Measurements from ENCODE around the gene NPTXR. TPM values are rescaled to one million over a fixed set of nuclear protein-coding genes. Genes with fewer than 3 reads are reported as not detected.
"Not testable (repeated sequence)": the region's sequence is repeated elsewhere in the genome, so short reads cannot be mapped to it uniquely, and the experiment has no call there.

NPTXR gene
- total RNA-seq, 1 donor from 2014 or later, result 6.9 TPM

GRCh38 chr22:38861170-38861876 is 17.5 kb upstream of the NPTXR start:
- no peaks in the 10 kb centered on the region for H3K36me3 Mint-ChIP-seq
- H3K4me1 Mint-ChIP-seq (ENCODE audit: unreplicated experiment), result peaks cover 13% of the 10 kb centered on the region
- no peak overlapping the region for H3K4me3 Mint-ChIP-seq
- TF ChIP-seq CTCF (conservative IDR thresholded peaks at IDR 0.05), result peak; percentile 51
- H3K27ac Mint-ChIP-seq, result no peak overlapping the region
- DNase-seq (ENCODE audit: extremely low spot score, unreplicated experiment), result no peak
- no peaks in the 10 kb centered on the region for H3K9me3 Mint-ChIP-seq
- H3K27me3 Mint-ChIP-seq, result no peaks in the 10 kb centered on the region

GRCh38 chr22:38860283-38861169 is 16.7 kb upstream of the NPTXR start:
- H3K9me3 Mint-ChIP-seq, result no peaks in the 10 kb centered on the region
- H3K4me1 Mint-ChIP-seq (ENCODE audit: unreplicated experiment), result peaks cover 11% of the 10 kb centered on the region
- no peak overlapping the region for H3K27ac Mint-ChIP-seq
- H3K4me3 Mint-ChIP-seq, result no peak overlapping the region
- H3K27me3 Mint-ChIP-seq, result no peaks in the 10 kb centered on the region
- no peak for DNase-seq (ENCODE audit: extremely low spot score, unreplicated experiment)
- H3K36me3 Mint-ChIP-seq, result no peaks in the 10 kb centered on the region
- no peak for TF ChIP-seq CTCF (conservative IDR thresholded peaks at IDR 0.05)

GRCh38 chr22:38859581-38860282 is 15.9 kb upstream of the NPTXR start:
- H3K36me3 Mint-ChIP-seq, result no peaks in the 10 kb centered on the region

GRCh38 chr22:38858492-38858891 is 14.7 kb upstream of the NPTXR start:
- Mint-ChIP-seq H3K36me3 (no peaks in the 10 kb centered on the region), H3K9me3 (no peaks in the 10 kb centered on the region), H3K27ac (no peak overlapping the region), H3K27me3 (peaks cover 4% of the 10 kb centered on the region), H3K4me3 (no peak overlapping the region), H3K4me1 (ENCODE audit: unreplicated experiment) (peaks cover 8% of the 10 kb centered on the region)
- DNase-seq (ENCODE audit: extremely low spot score, unreplicated experiment), result no peak
- TF ChIP-seq CTCF (conservative IDR thresholded peaks at IDR 0.05), result no peak

More at GRCh38 chr22:38859581-38860282, 15.9 kb upstream of the NPTXR start:
- DNase-seq (ENCODE audit: extremely low spot score, unreplicated experiment), result no peak
- no peak overlapping the region for H3K27ac Mint-ChIP-seq
- H3K27me3 Mint-ChIP-seq, result no peaks in the 10 kb centered on the region
- H3K4me3 Mint-ChIP-seq, result no peak overlapping the region
- H3K9me3 Mint-ChIP-seq, result no peaks in the 10 kb centered on the region
- no peak for TF ChIP-seq CTCF (conservative IDR thresholded peaks at IDR 0.05)
- H3K4me1 Mint-ChIP-seq (ENCODE audit: unreplicated experiment), result peaks cover 10% of the 10 kb centered on the region

GRCh38 chr22:38854476-38854875 is 10.6 kb upstream of the NPTXR start:
- H3K9me3 Mint-ChIP-seq; H3K27ac Mint-ChIP-seq; H3K4me3 Mint-ChIP-seq; H3K36me3 Mint-ChIP-seq; DNase-seq (ENCODE audit: extremely low spot score, unreplicated experiment); H3K4me1 Mint-ChIP-seq (ENCODE audit: unreplicated experiment): not testable (repeated sequence)
- peaks cover 39% of the 10 kb centered on the region for H3K27me3 Mint-ChIP-seq

- not testable (repeated sequence) for H3K36me3 Mint-ChIP-seq, H3K27ac Mint-ChIP-seq, H3K9me3 Mint-ChIP-seq
Measured at GRCh38 chr22:38853883-38854282, 10.1 kb upstream of the NPTXR start.

More at GRCh38 chr22:38853883-38854282, 10.1 kb upstream of the NPTXR start:
- not testable (repeated sequence) for DNase-seq (ENCODE audit: extremely low spot score, unreplicated experiment); H3K4me1 Mint-ChIP-seq (ENCODE audit: unreplicated experiment); H3K4me3 Mint-ChIP-seq
- peaks cover 45% of the 10 kb centered on the region for H3K27me3 Mint-ChIP-seq
